HG03565 (cell line): Measurements from ENCODE around the gene ATP8B1.

Experiments
- ATAC-seq: cut with Tn5 transposase; IDR thresholded peaks from one replicate; pipeline ENCODE4 v1.9.1; 2021; ENCODE audit warnings: mild to moderate bottlenecking, moderate library complexity; ENCODE audit not compliant: unreplicated experiment

ATP8B1 gene

DNA sequence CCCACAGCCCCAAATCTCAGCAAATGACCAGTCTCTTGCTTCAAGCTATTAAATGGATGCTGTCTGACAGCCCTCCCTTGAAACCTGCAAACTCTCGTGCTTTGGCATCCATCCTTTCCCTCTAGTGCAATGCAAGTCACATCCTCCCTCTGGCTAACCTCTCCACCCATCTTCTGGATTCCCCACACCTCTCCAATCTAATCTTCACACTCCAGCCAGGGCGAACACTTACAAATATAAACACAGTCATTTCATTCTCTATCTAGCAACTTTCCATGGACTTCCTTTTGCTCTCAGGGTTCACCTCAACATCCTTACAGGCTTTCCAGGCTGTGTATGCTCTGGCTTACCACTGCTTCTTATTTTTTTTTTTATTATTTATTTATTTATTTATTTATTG, 171.4 kb downstream of the ATP8B1 start:
- no peak for ATAC-seq

DNA sequence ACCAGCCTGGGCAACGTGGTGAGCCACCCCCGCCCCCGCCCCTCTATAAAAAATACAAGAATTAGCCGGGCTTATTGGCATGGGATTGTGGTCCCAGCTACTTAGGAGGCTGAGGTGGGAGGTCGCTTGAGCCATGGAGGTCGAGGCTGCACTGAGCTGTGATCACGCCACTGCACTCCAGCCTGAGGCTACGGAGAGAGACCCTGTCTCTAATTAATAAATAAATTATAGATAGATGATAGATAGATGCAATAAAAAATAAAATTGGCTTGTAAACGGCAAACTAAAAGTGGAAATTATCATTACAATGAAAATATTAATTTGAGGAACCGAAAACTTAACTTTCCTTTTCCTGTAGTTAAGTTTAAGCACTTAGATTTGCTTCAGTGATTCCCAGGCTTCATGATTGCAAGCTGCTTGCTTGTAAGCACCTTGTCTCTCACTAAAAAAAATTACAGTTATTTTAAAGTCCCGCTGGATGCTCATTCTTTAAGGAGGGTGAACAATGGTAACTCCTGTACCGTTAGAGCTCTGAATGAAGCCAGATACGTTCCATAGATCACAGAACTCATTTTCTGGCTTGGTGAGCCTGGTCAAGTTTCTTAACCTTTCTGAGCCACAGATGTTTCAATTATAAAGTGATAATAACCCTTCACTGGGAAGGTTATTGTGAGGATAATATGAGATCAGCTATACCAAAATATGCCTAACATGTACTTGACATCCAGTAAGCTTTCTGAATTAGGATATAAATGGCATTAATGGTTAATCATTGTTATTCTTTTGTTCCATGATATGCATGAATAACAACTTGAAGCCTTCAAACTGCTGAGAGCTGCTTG, 172.1 kb downstream of the ATP8B1 start:
- ATAC-seq: no peak

DNA sequence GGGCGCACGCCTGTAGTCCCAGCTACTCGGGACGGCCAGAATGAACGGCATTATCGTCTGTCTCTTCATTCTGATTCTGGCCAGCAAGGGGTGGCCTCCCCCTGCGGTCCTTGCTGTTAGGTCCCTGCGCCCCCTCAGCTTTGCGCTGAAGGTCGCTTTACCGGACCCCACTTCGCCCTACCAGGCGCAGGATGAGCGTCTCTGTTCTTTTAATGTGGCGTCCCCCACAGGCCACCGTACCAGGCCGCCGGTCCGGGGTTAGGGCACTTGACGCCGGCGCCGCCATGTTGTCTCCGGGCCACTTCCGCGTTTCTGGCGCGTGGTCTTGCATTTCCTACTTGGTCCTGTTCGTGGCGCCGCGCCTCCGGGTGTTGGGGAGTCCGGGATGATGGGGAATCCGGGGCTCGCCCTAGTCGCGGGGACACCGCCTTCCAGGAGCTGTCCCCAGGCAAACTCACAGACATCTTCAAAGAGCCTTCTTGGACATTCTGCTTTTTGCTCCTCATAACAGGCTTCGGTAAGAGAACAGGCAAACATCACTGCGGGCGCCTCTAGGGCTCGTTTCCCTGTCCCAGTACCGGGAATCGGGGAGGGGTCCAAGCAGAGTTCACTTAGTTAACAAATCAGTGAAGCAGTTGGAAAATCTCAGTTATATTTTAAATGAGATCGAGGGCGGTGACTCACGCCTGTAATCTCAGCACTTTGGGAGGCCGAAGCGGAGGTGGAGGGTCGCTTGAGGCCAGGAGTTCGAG, 172.9 kb downstream of the ATP8B1 start:
- peak; percentile 89 for ATAC-seq

DNA sequence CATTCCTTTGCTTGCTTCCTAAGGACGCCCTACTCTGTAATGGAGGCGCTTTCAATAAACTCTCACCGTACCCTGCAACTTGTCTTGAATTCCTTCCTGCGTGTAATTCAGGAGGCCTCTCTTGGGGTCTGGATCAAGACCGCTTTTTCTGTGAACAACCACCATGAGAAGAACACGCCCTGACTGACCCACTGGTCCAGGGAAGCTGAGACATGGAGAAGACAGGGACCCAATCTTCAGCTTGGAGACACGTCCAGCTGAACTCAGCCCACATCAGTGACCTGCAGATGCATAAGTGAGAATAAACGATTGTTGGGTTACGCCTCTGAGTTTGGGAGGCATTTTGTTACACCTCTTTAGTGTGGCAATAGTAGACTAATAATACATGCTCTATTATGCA, 173.7 kb downstream of the ATP8B1 start:
- ATAC-seq: no peak

DNA sequence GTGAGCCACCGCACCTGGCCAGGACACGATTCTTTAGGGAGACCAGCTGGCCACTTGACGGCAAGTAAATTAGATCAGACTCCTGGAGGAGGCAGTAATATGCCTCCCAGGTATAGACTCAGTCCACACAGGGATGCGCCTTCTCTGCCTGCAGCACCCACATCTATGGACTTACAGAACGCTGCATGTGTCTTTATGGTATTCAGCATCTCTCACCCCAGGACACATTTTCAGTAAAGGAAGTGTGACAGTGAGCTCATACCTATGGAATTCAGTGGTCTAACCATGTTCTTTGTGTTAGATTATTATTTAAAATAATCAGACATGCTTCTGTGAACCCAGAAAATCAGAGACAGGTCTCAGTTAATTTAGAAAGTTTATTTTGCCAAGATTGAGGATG, 175.6 kb downstream of the ATP8B1 start:
- ATAC-seq: no peak

DNA sequence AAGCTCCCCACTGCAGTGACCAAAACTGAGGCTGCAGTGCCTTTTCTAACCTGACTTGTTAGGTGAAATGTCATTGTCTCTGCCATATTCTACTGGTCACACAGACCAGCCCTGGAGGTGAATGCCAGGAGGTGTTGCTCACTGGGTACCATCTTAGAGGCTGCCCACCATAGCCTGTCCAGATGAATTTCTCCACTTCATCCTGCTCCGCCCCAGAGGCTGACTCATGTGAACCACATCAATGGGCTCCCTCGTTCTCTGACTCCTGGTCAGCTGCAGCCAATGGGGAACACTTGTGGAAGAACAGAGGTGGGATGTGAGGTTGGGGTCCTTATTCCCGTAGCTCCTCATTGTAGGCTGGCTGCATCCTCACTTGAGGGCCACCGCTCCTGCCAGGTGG, 178.1 kb downstream of the ATP8B1 start:
- ATAC-seq: no peak

DNA sequence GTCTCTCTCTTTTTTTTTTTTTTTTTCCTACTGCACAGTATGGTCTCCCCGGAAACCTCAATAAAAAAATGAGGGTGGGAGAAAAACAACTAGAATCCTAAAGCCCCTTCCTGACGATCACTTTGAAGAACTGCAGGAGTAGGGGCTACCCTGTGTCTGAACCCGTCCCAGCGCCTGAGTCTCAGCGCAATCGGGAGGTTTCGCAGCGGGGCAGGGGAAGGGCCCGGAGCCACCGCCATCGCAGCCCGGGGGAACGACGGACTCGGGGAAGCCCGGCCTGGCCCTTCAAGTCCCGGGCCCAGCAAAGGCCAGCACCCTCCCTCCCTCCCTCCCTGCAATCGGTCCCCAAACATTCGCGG, 181.9 kb downstream of the ATP8B1 start:
- ATAC-seq: no peak

DNA sequence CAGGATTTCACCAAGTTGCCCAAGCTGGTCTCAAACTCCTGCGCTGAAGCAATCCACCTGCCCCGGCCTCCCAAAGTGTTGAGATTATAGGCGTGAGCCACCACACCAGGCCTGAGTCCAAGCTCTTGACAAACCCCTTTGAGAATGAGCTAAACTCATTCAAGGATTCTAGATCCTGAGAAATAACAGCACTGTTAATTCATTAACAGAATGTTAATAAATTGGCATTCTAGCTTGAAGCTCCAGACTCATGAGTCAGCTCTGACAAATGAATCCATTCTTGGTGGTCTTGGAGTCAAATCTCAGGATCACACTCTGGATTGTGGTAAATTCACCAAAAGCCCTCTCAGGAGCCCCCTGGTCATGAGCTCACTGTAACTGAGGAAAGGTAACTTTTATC, 183.2 kb downstream of the ATP8B1 start:
- no peak for ATAC-seq

DNA sequence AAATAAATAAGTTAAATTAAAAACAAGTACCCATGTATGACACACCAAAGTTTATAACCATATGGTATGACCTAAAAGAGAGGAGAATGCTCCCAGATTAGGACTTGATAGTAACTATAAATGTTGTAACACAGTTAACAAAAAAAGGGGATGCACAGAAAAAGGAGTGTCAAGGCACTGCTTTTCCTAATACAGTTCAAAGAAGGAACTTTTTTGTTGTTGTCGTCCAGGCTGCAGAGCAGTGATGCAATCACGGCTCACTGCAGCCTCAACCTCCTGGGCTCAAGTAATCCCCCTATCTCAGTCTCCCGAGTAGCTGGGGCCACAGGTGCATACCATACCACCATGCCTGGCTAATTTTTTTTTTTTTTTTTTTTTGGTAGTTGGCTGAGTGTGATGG, 184.2 kb downstream of the ATP8B1 start:
- no peak for ATAC-seq

DNA sequence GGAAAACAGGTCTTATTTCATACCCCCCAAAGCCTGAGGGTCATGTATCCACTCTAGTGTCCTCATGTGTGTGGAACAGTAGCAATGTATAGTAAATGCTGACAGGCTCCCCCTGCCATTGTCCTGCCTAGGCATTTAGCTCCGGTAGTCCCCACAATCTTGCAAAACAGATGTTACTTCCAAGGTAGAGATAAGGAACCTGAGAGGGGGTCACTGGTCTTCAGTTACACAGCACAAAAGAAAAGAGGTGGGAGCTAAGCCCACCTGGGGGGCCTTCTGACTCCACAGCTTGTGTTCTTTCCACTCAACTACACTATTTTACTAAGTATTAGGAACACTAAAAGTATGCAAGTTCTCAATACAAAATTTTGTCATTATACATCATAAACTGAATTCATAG, 199.2 kb downstream of the ATP8B1 start:
- no peak for ATAC-seq
